ENCODE measurements around the gene PARD6G.
"Not testable (repeated sequence)": the region's sequence is repeated elsewhere in the genome, so short reads cannot be mapped to it uniquely, and the experiment has no call there.

PARD6G gene

DNA sequence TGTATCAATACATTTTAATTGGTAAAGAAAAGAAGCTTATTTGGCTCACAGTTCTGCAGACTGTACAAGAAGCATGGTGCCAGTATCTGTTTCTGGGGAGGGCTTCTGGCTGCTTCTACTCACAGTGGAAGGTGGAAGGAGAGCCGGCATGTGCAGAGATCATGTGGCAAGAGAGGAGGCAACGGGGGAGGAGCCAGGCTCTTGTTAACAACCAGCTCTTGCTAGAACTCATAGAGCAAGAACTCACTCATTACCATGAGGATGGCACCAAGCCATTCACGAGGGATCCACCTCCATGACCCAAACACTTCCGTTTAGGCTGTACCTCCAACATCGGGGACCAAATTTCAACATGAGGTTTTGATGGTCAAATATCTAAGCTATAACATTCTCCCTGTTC is 7.5 kb downstream of the PARD6G start:
- no peak for DNase-seq

DNA sequence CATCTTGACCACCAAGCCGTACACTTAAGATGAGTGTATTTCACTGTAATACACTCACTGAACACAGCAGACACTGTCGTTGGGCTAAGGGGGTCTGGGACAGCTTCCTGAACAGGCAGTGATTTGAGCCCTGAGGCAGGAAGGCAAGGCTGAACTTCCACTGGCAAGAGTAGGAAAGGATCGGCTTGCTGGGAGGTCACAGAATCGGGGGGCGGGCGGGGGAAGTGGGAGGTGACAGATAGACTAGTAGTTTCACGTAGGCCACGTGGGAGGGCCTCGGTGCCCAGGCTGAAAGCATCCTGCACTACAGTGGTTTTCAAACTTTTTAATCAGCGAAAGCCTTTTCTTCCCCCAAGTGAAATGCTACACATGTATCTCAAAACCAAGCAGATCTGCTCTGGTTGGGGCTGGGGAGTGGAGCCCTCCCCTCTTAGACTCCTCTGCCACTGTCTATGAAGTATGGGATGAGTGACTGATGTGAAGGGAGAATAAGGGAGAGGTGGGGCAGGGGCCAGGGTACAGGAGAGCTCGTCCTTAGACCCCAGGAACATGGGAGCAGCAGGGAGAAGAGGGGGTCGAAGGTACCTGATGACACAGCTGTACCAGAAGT is 8.6 kb downstream of the PARD6G start:
- no peak for DNase-seq

GRCh38 chr18:80237519-80237918 is 9.8 kb downstream of the PARD6G start:
- DNase-seq, result not testable (repeated sequence)

- DNase-seq, result no peak
These were observed 12.9 kb downstream of the PARD6G start for GRCh38 chr18:80234398-80234797.

DNA sequence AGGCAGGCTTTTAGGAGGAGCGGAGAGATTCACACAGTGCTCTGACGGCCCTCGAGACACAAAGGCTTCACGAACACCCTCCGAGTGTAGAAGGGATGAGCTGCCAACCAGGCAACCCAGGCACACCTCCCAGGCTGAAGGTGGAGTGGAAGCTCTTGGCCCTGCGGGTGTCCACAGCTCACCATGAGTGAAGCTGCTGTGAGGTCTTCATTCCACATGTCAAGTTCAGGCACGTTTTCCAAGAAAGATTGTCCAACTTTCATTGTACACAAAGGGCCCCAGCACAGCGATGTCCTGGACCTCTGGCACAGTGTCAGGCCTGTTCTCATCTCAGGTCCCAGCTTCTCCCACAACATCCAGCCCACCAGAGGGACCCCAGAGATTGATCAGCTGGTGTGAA is 13.4 kb downstream of the PARD6G start:
- no peak for DNase-seq

GRCh38 chr18:80233201-80233835 is 14.0 kb downstream of the PARD6G start:
- DNase-seq, result no peak

DNA sequence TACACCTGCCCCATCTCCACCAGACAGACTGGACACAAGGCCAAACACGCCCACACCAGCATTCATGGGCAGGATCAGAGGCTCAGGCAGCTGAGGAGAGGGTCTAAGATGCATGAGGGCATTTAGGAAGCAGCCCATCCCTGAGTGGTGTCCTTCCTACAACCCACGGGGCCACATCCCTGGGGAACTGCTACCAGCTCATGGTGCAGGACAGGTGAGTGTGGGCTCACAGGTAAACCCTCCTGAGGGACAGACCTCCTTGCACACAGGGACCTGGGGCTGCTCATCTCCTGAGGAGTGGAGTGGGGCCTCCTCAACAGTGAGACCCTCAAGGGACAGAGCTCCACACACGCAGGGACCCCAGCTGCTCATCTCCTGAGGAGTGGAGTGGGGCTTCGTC is 14.6 kb downstream of the PARD6G start:
- no peak for DNase-seq

DNA sequence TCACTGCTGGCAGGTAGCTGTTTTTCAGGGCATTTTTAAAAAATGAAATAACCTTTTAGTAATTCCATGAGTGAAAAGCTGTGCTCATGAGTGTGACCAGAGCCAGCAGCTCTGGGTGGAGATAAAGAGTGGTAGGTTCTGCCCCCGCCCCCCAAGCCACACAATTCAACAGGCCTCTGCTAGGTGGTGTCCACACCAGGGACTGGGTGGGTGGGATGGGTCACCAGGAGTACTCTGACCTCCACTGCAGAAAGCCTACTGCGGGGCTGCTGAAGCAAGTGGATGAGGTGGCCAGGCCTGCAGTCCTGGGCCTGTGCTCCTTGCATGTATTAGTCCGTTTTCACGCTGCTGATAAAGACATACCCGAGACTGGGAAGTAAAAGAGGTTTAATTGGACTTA is 15.3 kb downstream of the PARD6G start:
- DNase-seq, result no peak

GRCh38 chr18:80231616-80232015 is 15.7 kb downstream of the PARD6G start:
- DNase-seq, result no peak

- DNase-seq, result no peak
These were observed 16.2 kb downstream of the PARD6G start for GRCh38 chr18:80231151-80231550.

DNA sequence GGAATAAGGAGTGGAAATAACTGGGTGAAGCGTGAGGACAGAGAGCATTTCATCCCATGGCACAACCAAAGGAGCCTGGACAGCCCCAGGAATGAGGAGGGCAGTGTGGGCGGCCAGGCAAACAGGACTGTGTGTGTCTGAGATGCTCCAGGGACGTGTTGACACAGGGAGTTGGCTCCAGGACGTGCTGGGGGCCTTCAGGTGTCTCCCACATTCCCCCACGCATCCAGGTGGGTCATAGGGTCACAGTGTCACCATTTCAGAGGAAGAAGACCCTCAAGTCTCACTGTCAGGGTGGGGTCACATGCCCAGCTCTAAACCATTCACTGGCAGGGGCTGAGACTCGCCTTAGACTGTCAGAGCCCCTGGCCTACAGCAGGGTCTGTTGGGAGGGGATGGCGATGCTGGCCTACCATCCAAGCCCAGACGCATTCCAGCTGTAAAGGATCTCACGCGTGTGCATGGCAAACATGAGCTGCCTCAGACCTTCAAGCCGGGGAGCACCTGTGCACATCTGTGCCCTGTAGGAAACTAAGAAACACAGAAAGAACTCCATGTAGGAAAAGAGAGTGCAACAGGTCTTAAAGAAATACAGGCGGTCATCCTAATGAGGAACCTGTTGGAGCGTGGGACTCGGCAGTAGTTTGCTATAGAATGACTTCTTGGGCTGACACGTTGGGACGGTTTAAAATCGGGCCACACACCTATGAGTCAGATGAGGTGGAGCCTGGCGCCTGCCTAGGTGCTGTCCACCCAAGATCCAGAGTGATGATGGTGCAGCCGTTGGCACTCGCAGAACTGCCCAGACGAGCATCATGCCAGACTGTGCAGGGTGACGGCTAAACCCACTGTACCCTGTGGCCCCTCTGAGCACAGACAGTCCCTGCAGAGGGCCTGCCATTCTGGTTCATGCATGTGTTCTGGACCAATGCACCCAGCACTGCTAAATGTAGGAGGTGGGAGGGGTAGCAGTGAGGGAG is 17.3 kb downstream of the PARD6G start:
- no peak for DNase-seq

DNA sequence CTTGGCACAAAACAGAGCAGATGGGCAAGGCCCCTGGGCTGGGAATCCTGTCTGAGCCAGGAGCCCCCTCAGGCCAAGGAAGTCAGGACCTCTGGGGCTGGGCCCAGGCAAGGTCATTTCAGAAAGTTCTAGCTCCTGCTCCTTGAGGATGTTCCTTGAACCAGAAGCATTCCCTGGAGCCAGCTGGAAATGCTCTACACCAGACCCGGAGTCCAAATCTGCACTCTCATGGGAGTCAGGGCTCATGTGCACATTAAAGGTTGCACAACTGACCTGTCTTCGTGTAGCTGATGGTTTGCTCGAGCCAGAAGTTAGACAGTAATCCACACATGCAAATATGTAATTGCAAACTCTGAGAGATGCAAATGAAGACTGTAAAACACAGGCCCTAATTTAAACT is 18.0 kb downstream of the PARD6G start:
- no peak for DNase-seq

DNA sequence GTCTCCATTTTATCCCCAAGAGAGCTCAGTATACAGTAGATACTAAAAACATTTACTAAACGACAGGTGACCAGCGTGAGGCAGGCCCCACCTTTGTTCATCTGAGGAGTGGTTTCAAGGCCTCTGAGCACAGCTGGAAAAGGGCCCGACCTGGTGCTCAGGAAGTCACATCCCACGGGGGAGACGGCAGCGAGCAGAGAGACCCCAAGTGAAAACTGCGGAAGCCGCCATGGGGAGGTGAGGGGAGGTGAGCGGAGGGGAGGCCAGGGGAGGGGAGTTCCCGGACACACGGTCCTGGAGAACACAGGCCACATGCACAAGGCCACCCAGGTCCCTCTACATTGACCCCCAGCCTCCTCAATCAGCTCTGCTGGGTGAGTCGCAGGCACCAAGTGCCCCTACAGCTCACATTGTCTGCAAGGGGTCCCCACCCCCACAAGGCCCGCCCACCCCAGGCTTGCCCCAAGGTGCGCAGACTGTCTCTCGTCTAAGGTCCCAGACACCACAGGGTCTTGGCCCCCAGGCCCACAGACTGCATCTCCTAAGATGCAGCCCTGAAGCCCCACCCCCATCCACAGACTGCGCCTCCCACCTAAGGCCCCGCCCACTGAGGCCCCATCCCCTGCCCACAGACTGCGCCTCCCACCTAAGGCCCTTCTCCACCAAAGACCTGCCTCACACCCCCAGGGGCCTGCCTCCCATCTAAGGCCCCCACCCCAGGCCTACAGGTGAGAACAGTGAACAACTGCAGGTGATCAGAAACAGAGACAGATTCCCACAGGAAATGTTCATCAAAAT is 19.1 kb downstream of the PARD6G start:
- no peak for DNase-seq

- DNase-seq, result no peak
These were observed 19.8 kb downstream of the PARD6G start for GRCh38 chr18:80227472-80227871.

DNA sequence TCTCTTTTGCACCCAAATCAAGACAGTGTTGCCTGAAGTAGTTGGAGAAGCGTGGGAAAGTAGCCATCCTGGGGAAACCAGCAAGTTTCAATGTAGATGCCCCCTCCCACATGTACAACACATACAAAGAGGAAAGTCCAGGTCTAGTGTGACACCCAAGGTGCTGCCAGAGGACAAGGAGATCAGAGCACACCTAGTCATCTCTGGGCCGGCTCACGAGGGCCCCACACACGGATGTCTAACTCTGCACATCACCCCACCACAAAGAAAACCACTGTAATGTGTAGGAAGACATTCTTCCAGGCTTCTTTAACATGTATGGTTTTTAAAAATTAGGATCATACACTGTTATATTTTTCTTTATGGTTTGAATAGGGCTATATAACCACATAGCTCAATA is 21.6 kb downstream of the PARD6G start:
- DNase-seq, result no peak

GRCh38 chr18:80223581-80224148 is 23.6 kb downstream of the PARD6G start:
- no peak for DNase-seq

GRCh38 chr18:80219488-80219887 is 27.8 kb downstream of the PARD6G start:
- not testable (repeated sequence) for DNase-seq

DNA sequence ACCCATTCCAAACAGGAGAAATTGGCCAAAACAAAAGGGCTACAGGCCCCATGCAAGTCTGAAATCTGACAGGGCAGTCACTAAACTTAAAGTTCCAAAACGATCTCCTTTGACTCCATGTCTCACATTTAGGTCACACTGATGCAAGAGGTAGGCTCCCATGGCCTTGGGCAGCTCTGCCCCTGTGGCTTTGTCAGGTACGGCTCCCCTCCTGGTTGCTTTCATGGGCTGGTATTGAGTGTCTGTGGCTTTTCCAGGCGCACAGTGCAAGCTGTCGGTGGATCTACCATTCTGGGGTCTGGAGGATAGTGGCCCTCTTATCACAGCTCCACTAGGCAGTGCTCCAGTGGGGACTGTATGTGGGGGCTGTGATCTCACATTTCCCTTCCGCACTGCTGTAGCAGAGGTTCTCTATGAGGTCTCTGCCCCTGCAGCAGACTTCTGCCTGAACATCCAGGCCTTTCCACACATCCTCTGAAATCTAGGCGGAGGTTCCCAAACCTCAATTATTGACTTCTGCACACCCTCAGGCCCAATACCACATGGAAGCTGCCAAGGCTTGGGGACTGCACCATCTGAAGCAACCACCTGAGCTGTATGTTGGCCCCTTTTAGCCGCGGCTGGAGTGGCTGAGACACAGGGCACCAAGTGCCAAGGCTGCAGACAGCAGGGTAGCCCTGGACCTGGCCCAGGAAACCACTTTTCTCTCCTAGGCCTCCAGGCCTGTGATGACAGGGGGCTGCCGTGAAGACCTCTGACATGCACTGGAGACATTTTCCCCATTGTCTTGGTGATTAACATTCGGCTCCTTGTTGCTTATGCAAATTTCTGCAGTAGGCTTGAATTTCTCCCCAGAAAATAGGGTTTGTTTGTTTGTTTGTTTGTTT is 28.7 kb downstream of the PARD6G start:
- no peak for DNase-seq

GRCh38 chr18:80213182-80213581 is 34.1 kb downstream of the PARD6G start:
- no peak for DNase-seq

DNA sequence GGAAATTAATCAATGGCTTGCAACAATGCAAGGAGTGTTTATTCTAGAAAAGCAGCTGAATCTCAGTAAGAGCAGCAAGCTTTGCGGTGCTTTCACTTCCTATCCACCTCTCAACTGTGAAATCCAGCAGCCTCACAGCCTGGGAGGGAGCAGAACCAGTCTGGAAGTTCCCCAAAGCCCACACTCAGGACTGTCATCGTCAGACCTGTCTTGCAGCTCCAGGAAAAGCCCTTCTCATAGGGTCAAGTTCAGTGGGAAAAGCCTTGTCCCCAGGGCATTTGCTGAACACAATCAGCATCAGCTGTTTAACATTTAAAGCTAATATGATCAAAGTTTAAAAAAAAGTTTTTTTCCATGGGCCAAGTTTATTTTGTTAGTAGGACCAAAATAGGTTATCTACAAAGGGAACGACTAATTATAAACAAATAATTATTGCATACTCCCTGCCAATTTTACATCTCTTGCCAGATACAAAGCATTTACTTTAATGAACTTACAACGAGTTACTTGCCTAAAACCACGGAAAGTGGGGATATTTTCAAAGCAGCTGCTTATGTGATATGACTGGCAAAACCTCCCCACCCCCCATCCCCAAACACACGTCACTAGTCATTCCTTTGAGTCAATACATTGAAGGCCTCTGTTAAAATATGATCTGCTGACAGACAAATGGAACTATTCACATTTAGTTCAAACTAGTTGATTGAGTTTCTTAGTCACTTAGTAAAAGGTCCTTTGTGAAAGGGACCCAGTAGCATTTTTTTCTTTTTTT is 36.8 kb downstream of the PARD6G start:
- DNase-seq, result no peak

DNA sequence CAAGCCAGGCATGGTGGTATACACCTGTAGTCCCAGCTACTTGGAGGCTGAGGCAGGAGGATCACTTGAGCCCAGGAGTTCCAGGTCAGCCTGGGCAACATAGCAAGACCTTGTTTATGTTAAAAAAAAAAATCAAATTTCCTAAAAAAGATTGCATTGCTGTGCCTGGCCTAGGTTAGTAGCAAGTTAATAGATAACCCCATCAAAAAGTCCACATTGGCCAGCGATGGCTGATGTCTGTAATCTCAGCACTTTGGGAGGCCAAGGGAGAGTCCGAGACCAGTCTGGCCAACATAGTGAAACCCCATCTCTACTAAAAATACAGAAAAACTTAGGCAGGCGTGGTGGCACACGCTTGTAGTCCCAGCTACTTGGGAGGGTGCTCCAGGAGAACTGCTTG is 38.7 kb downstream of the PARD6G start:
- no peak for DNase-seq

All from AML-193 (cell line).